ENCODE results near the gene DYNLT4. TPM values are rescaled to one million over a fixed set of nuclear protein-coding genes. Genes with fewer than 3 reads are reported as not detected.

The DYNLT4 gene
- not detected in 2 replicates for total RNA-seq

GRCh38 chr1:44806704-44807363, at the start of gene DYNLT4:
TSS of gene DYNLT4 (minus strand) at chr1:44807351. CDS start at chr1:44806668, 683 bp downstream.

GRCh38 chr1:44842862-44843655, 35.9 kb upstream of the DYNLT4 start, which contains the start of gene PTCH2:
TSS of gene PTCH2 (minus strand) at chr1:44843253. CDS start at chr1:44842932, 321 bp downstream.

GRCh38 chr1:44808063-44808937, 1.1 kb upstream of the DYNLT4 start, which contains the start of gene BTBD19:
TSS of gene BTBD19 (plus strand) at chr1:44808523. CDS start at chr1:44808821, 298 bp downstream.

GRCh38 chr1:44799770-44800584, 7.2 kb downstream of the DYNLT4 start, which contains the start of gene PLK3:
TSS of gene PLK3 (plus strand) at chr1:44800377. CDS start at chr1:44800464, 87 bp downstream.

GRCh38 chr1:44788120-44788860, 18.9 kb downstream of the DYNLT4 start, which contains the start of gene BEST4:
TSS of gene BEST4 (minus strand) at chr1:44788170. CDS start at chr1:44787705, 465 bp downstream.

GRCh38 chr1:44775078-44775929, 31.8 kb downstream of the DYNLT4 start, which contains the start of gene RPS8:
TSS of gene RPS8 (plus strand) at chr1:44775540. CDS start at chr1:44775597, 57 bp downstream.

Small RNA genes within 50 kb of the gene (small RNA-seq; reads per million reads assigned to genes)
- not detected for gene AL136380.1
- 1,244 reads per million, percentile 100 among the genes with 10 or more reads in this experiment for gene SNORD38A
- gene SNORD38B: not detected
- 103 reads per million, percentile 99 among the genes with 10 or more reads in this experiment for gene SNORD46
- not detected for gene SNORD55

Other genes with a start within 250 kb of the DYNLT4 start
- 3.9 and 5.3 TPM in 2 replicates for gene TMEM53, start 132.9 kb downstream of the DYNLT4 start, total RNA-seq
- 0.19 and 0.33 TPM in 2 replicates for gene ARMH1, start 132.6 kb downstream of the DYNLT4 start, total RNA-seq
- gene RNU5D-1, start 76.2 kb downstream of the DYNLT4 start, total RNA-seq: not detected in 2 replicates
- 16.7 and 25.4 TPM in 2 replicates for gene KIF2C, start 67.5 kb downstream of the DYNLT4 start, total RNA-seq
- 1,543 and 1,595 TPM in 2 replicates for gene RPS8, start 31.8 kb downstream of the DYNLT4 start, total RNA-seq
- gene BEST4, start 19.2 kb downstream of the DYNLT4 start, total RNA-seq: 0.33 TPM in 1 of 2 replicates, not detected in the other
- 47.4 and 49.3 TPM in 2 replicates for gene PLK3, start 7.0 kb downstream of the DYNLT4 start, total RNA-seq
- 17.3 and 32.7 TPM in 2 replicates for gene BTBD19, start 1.2 kb upstream of the DYNLT4 start, total RNA-seq
- under 0.01 and 0.29 TPM in 2 replicates for gene PTCH2, start 35.9 kb upstream of the DYNLT4 start, total RNA-seq
- gene EIF2B3, start 179.2 kb upstream of the DYNLT4 start, total RNA-seq: 30.4 and 34.9 TPM in 2 replicates
- gene HECTD3, start 204.0 kb upstream of the DYNLT4 start, total RNA-seq: 39.4 and 45.7 TPM in 2 replicates
- 188 and 200 TPM in 2 replicates for gene UROD, start 204.9 kb upstream of the DYNLT4 start, total RNA-seq